HG02943 (cell line): ENCODE results near the gene PCDH15.
"Not testable (repeated sequence)": the region's sequence is repeated elsewhere in the genome, so short reads cannot be mapped to it uniquely, and the experiment has no call there.

Source experiments
- ATAC-seq: cut with Tn5 transposase; IDR thresholded peaks from one replicate; pipeline ENCODE4 v1.9.1; 2021; ENCODE audit warnings: mild to moderate bottlenecking, low read depth, moderate library complexity; ENCODE audit not compliant: unreplicated experiment

PCDH15 gene

DNA sequence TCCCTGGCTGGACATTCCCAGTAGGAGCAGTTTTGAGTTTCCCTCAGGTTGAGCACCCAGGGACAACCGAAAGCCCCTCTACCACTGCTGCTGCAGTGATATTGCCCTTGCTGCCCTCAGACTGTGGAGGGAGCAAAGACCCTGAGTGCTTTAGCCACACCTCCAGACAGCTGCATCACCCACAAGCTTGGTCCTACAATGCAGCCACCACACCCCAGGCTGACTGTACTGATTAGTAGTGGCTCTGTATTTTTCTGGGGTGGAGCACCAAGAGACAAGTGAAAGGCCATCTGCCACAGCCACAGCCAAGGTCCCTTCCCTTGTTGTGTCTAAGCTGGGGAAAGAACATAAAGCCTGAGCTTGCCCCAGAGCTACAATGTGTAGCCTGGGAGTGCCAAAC lies 789.9 kb downstream of the PCDH15 start:
- ATAC-seq, result no peak

DNA sequence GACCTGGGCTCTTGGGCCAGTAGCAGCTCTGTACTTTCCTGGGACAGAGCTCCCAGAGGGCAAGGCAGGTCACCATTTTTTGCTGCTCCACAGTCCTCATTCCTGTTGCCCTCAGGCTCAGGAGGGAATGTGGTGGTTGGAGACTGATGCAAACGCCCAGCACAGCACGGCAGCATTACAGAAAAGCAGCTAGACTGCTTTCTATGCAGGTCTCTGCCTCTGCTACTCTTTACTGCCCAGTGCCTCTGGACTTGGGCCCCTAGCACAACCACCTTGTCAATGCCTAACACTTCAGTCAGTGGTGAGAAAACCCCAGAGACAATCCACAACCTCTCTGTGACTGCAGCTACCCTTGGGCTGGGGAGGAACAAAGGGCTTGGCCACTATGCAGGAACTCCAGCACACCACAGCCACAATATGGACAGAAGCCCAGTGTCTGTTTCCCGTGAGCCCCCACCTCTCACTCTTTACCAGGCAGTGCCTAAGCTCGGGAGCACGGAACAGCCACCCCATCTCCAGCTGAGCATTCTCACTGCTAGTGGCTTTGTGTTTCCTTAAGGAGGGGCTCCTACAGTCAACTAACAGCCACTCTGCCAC lies 790.6 kb downstream of the PCDH15 start:
- ATAC-seq, result no peak

DNA sequence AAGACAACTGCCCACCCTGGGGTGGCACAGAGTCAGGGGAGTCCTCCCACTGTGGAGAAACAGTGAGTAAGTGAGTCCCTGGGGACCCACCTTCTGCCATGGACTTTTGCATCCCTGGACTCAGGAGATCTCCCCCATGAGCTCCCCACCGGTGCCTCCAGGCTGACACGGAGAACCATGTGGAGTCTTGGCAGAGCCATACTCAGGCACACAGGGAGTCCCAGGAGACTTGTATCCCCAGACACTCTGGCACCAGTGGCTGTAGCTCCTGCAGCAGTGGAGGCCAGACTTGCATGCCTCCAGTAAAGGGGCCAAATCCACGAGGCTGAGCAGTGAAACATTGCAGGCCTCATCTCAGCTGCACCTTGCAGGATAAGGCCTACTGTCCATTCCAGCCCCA lies 791.4 kb downstream of the PCDH15 start:
- ATAC-seq, result no peak

DNA sequence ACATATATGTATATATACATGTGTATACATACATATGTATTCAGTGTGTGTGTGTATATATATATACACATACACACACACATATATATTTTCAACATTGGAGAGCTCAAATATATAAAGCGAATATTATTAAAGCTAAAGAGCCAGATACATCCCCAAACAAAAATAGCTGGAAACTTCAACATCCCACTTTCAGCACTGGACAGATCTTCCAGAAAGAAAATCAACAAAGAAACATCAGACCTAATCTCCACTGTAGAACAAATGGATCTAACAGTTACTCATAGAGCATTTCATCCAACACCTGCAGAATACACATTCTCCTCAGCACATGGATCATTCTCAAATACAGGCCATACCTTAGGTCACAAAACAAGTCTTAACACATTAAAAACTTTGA lies 799.0 kb downstream of the PCDH15 start:
- ATAC-seq, result no peak

DNA sequence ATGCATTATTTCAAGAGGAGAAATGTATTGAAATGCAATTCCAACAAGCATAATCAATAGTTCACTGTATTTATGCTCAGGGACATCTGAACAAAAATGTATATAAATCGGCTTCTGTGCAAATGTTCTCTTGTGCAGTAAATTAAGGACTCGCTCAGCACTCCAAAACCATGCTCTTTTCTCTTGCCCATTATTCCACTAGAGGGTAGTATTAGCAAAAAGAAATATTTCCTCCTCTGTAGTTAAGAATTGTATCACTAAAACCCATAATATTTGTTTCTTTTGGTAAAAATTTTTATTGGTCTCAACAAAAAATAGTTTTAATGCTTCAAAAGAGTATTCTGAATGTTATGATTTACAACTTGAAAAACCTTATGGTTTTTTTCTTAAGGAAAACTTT lies 803.1 kb downstream of the PCDH15 start:
- ATAC-seq, result no peak

DNA sequence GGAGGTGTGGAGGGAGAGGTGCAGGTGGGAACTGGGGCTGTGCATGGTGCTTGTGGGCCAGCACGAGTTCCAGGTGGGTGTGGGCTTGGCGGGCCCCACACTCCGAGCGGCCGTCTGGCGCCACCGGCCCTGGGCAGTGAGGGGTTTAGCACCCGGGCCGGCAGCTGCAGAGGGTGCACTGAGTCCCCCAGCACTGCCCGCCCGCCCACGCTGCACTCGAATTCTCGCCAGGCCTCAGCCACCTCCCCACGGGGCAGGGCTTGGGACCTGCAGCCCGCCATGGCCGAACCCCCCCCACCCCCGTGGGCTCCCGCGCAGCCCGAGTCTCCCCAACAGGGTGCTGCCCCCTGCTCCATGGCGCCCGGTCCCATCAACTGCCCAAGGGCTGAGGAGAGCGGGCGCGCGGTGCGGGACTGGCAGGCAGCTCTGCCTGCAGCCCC lies 810.2 kb downstream of the PCDH15 start:
- ATAC-seq, result no peak

DNA sequence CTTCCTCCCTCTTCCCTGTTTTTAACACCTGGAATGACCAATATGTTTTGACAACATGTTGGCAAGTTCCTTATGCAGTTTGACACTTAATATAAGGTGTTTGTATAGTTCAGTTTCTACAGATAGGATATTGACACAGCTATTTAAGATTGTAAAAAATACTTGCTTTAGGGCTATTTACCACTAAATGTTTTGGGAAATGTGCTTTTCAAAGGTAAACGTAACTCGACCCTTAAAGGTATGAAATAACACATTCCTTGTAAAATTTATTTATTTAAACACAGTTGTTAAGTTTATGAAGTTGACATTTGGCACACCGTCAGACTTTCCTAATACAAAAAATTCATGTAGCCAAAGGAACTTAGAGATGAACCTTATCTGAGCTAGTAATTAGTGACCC lies 817.6 kb downstream of the PCDH15 start:
- ATAC-seq, result no peak

DNA sequence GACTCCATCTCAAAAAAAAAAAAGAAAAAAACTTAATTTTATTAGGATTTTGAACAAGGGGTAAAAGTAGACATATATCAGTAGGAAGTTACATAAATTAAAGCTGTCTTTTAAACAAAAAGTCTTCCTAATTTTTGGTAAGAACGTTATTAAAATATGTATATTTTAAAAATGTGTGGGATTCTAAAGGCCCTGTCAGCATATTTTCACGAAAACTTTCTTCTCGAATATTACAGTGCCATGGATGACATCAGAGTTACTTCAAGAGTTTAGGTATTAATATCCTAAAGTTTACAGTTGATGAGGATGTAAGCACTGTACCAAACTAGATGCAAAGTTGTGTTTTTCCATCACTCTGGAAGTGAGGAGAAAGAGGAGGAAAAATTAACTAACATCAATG lies 820.8 kb downstream of the PCDH15 start:
- no peak for ATAC-seq

DNA sequence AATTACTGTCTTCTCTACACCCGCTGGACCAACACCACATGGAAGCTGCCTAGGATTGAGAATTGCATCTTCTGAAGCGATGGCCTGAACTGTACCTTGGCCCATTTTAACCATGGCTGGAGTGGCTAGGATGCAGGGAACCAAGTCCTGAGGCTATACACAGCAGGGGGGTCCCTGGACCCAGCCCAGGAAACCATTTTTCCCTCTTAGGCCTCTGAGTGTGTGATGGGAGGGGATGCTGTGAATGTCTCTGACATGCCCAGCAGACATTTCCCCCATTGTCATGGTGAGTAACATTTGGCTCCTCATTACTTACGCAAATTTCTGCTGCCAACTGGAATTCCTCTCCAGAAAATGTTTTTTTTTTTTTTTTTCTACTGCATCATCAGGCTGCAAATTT lies 822.7 kb downstream of the PCDH15 start:
- ATAC-seq, result no peak

DNA sequence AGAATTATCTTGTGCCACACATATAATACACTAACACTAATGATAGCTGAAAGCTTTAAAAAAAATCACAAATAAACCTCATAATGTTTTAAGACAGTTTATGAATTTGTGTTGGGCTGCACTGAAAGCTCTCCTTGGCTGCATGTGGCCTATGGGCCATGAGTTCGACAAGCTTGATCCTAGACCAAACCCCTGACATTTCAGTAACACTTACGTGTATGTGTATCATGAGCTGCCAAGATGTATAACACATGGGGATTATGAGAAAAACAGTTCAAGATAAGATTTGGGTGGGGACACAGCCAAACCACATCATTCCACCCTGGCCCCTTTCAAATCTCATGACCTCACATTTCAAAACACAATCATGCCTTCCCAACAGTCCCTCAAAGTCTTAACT lies 823.8 kb downstream of the PCDH15 start:
- ATAC-seq, result no peak

DNA sequence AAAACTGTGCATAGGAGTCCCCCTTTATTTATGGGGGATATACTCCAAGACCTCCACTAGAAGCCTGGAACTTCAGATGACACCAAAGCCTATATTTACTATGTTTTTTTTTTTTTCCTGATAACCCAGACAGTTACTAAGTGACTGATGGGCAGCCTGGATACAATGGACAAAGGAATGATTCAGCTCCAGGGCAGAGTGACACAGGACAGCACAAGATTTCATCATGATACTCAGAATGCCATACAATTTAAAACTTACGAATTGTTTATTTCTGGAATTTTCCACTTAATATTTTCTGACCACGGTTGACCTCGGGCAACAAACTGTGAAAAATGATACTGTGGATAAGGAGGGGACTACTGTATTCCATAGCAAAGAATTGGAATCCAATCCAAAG lies 843.6 kb downstream of the PCDH15 start:
- no peak for ATAC-seq

DNA sequence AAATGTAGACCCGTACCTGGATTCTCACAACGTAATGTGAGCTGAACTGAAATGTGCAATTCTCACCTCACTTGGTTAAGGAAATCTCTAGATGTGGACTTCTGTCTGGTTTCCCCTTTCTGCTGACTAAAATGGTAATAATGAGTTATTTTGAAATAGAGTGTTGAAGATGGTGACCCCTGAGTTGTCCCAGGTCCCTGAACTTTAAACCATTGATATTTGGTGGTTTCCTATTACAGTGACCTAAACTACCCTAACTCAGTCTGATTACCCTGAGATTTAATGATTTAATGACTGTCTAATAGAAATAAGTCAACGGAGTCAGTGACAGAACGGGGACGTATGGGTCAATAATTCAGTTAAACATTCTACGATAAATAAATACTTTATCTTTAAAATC lies 845.9 kb downstream of the PCDH15 start:
- no peak for ATAC-seq

DNA sequence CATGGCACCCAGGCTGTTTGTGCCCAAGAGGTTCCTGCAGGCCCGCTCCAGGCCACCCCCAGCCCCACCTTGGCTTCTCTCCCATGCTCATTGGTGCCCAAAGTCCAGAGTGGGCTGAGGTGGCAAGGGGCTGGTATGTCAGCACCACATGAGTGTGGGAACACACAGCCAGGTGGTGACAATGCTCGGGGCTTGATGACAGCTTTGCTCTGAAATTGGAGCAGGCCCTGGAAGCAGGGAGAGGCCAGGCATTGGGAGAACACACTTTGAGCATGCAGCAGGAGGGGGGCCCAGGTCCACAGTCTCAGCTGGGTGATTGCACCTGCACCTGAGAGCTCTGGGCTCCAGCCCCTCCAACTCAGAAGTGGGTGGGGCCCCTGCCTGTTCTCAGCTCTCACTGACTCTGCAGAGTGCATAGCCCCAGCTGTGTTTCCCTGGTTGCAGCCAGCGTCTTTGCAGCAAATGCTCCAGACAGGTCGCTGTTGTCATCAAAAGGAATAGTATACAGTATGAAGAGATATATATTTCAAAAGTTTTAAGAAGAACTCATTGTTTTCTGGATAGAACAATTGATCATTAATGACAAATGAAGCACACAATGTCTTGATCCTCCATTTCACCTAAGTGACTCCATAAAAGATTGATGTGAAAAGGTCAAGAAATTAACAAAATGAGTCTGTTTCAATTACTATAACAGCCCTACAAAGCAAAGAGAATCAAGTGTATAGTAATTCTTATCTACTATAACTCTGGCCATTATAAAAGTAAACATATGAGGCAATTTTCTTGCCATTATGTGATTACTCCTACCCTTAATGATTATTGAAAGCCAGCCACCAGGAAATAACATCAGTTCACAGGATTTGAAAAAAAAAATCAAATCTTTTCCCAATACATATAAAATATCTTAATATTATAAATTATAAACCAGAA lies 848.1 kb downstream of the PCDH15 start:
- no peak for ATAC-seq

DNA sequence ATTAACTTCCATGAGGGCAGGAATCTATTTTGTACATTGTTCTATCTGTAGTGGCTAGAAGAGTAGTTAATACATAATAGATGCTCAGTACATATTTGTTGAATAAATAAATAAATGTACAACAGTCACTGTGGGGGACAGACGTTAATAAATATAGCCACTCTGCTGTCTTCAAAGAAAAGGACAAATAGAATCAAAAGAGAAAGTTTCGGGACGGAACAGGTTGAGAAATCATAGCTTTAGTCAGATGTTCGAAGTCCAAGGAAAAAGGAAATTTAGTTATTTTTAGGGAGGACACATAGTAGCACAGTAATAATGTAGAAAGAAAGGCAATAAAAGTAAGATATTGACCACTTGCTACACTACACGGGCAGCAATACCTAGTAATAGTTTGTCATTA lies 861.4 kb downstream of the PCDH15 start:
- no peak for ATAC-seq

DNA sequence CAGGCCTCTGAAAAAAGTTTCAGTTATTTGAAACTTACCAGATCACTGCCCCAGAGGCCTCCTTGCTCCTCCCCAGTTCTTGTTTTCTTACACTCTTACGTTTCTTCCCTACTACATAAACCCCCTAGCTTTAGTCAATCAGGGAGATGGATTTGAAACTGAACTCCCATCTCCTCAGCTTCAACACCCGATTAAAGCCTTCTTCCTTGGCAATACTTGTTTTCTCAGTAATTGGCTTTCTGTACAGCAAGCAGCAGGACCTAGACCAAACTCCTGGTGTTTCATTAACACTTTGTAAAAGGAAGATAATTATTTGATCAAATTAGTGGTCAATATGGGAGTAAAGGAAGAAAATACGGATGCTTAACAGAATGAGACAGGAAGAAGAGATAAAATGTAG lies 870.4 kb downstream of the PCDH15 start:
- ATAC-seq, result no peak

DNA sequence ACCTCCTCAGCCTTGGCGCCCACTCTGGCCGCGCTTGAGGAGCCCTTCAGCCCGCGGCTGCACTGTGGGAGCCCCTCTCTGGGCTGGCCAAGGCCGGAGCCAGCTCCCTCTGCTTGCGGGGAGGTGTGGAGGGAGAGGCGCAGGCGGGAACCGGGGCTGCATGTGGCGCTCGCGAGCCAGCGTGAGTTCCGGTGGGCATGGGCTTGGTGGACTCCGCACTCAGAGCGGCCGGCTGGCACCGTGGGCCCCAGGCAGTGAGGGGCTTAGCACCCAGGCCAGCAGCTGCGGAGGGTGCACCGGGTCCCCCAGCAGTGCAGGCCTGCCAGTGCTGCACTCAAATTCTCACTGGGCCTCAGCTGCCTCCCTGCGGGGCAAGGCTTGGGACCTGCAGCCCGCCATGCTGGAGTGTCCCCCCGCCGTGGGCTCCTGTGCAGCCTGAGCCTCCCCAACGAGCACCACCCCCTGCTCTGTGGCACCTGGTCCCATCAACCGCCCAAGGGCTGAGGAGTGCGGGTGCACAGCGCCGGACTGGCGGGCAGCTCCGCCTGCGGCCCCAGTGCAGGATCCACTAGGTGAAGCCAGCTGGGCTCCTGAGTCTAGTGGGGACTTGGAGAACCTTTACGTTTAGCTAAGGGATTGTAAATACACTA lies 876.9 kb downstream of the PCDH15 start:
- not testable (repeated sequence) for ATAC-seq

DNA sequence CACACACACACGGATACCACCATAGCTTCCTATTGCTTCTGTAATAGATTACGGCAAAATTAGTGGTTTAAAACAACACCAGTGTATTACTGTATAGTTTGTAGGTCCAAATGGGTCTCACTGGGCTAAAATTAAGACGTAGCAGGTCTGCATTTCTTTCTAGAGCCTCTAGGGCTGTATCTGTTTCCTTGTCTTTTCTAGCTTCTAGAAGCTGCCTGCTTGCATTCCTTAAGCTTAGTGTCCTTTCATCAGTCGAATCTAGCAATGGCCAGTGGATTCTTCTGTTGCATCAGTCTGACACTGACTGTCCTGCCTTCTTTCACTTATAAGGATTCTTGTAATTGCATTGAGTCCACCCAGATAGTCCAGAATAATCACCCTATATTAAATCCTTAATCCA lies 882.3 kb downstream of the PCDH15 start:
- no peak for ATAC-seq

DNA sequence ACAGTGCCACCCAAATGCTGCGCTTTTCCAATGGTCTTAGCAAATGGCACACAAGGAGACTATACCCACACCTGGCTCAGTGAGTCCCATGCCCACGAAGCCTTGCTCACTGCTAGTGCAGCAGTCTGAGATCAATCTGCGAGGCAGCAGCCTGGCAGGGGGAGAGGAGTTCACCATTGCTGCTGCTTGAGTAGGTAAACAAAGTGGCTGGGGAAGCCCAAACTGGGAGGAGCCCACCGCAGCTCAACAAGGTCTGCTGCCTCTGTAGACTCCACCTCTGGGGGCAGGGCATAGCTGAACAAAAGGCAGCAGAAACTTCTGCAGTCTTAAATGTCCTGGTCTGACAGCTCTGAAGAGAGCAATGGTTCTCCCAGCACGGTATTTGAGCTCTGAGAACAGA lies 891.2 kb downstream of the PCDH15 start:
- ATAC-seq, result no peak

DNA sequence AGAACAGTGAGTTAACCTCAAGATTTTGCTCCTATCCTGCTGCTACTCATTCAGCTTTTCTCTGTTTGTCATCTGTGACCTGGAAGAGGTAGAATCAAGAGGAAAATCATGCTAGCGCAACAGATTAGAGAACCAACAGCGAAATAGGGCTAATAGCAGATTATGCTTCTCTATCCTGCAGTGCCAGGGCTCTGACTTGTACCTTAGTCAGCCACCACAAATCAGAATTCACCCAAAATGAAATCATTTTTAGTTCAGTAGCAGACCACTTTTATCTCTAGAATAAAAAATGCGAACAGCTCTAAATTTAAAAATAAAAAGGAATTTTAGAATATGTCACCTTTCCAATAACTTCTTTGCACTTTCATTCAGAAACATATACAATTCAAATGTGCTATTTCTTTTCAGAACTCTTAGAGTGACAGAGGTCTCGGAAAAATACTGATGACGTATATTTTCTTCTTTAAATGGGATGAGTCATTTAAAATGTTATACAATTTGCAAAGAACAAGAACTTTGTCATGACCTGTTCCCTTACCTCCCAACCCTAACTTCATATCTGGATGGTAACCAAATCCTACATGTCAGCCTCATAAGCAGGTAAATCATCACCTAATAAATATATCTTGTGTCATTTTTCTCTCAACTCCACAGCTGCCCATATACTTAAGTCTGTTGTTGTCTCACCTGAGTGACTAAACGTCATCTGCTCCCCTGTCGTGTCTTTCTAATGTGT lies 896.4 kb downstream of the PCDH15 start:
- ATAC-seq, result no peak

DNA sequence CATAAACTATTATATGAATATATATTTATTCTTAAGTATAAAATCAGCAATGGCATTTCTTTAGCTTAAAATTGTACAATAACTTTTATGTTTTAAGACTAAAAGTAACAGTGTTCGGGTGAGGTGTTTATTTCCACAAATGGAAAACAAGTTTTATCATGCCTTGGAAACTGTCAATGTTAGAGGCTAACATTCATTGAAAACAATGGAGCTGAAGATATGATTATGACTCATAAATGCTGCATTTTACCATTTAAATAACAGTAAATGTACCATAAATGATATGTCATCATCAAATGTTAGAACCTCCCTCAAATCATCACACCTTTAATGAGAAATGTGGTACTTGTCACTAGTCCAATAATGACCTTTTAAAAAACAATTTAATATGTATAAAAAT lies 897.3 kb downstream of the PCDH15 start:
- no peak for ATAC-seq
